ENCODE data around the gene ZNF516.
"Not testable (repeated sequence)": the region's sequence is repeated elsewhere in the genome, so short reads cannot be mapped to it uniquely, and the experiment has no call there.

The ZNF516 gene

GRCh38 chr18:76490033-76490432 lies 5.0 kb downstream of the ZNF516 start:
- no peak for DNase-seq (ENCODE audit: low spot score)

- no peak for DNase-seq (ENCODE audit: low spot score)
Measured at GRCh38 chr18:76489081-76489480, 6.0 kb downstream of the ZNF516 start.

- DNase-seq (ENCODE audit: low spot score): no peak
Measured at GRCh38 chr18:76488190-76488589, 6.9 kb downstream of the ZNF516 start.

- no peak for DNase-seq (ENCODE audit: low spot score)
Measured at GRCh38 chr18:76487782-76488181, 7.3 kb downstream of the ZNF516 start.

- no peak for DNase-seq (ENCODE audit: low spot score)
Measured at GRCh38 chr18:76487070-76487469, 8.0 kb downstream of the ZNF516 start.

GRCh38 chr18:76486574-76486973 lies 8.5 kb downstream of the ZNF516 start:
- no peak for DNase-seq (ENCODE audit: low spot score)

GRCh38 chr18:76486038-76486437 lies 9.0 kb downstream of the ZNF516 start:
- DNase-seq (ENCODE audit: low spot score): no peak

- DNase-seq (ENCODE audit: low spot score): no peak
Measured at GRCh38 chr18:76484749-76485387, 10.2 kb downstream of the ZNF516 start.

GRCh38 chr18:76483780-76484179 lies 11.3 kb downstream of the ZNF516 start:
- no peak for DNase-seq (ENCODE audit: low spot score)

- no peak for DNase-seq (ENCODE audit: low spot score)
Measured at GRCh38 chr18:76482971-76483691, 11.9 kb downstream of the ZNF516 start.

GRCh38 chr18:76482267-76482666 lies 12.8 kb downstream of the ZNF516 start:
- no peak for DNase-seq (ENCODE audit: low spot score)

GRCh38 chr18:76480913-76481312 lies 14.1 kb downstream of the ZNF516 start:
- no peak for DNase-seq (ENCODE audit: low spot score)

- no peak for DNase-seq (ENCODE audit: low spot score)
Measured at GRCh38 chr18:76479351-76480238, 15.4 kb downstream of the ZNF516 start.

GRCh38 chr18:76476665-76477561 lies 18.1 kb downstream of the ZNF516 start:
- peak; percentile 75 for DNase-seq (ENCODE audit: low spot score)

- no peak for DNase-seq (ENCODE audit: low spot score)
Measured at GRCh38 chr18:76475450-76476194, 19.4 kb downstream of the ZNF516 start.

- no peak for DNase-seq (ENCODE audit: low spot score)
Measured at GRCh38 chr18:76474824-76475223, 20.2 kb downstream of the ZNF516 start.

GRCh38 chr18:76473521-76473920 lies 21.5 kb downstream of the ZNF516 start:
- not testable (repeated sequence) for DNase-seq (ENCODE audit: low spot score)

- DNase-seq (ENCODE audit: low spot score): no peak
Measured at GRCh38 chr18:76472829-76473228, 22.2 kb downstream of the ZNF516 start.

- no peak for DNase-seq (ENCODE audit: low spot score)
Measured at GRCh38 chr18:76471593-76471992, 23.4 kb downstream of the ZNF516 start.

- no peak for DNase-seq (ENCODE audit: low spot score)
Measured at GRCh38 chr18:76468345-76469304, 26.4 kb downstream of the ZNF516 start.
